GM12878 (cell line): ENCODE measurements around the gene HEBP1. TPM values are rescaled to one million over a fixed set of nuclear protein-coding genes. Genes with fewer than 3 reads are reported as not detected.

ENCODE experiments used
- ATAC-seq: fragments of 200-7000 bp; cut with Tn5 transposase; 3 replicates; pipeline ENCODE4 v1.9.1; 2020; ENCODE audit warnings: mild to moderate bottlenecking, moderate library complexity
- BruUV-seq: library from RNA; stranded (reverse); fragments of 400-500 nt; replicated peaks from 2 replicates; lab custom pipeline; 2021; lab: Mats Ljungman, UMichigan
- CTCF ChIA-PET: fragments of 300-600 bp; sonication (Branson Sonifier 250); formaldehyde crosslinking; extraction: SDS; loops from one replicate; lab custom pipeline; 2021; ENCODE audit warnings: inconsistent platforms; lab: Yijun Ruan, JAX
- POLR2A ChIA-PET: fragments of 350-600 bp; formaldehyde crosslinking; extraction: SDS; loops from one replicate; lab custom pipeline; 2021; ENCODE audit warnings: inconsistent platforms; lab: Charles Lee
- RAD21 ChIA-PET: fragments of 300-600 bp; sonication (Branson Sonifier 250); formaldehyde crosslinking; loops from one replicate; lab custom pipeline; 2023; ENCODE audit warnings: antibody characterized with exemption; ENCODE audit not compliant: unreplicated experiment; lab: Charles Lee
- SMC1A ChIA-PET: fragments of 300-600 bp; sonication (Branson Sonifier 250); formaldehyde crosslinking; loops from one replicate; lab custom pipeline; 2023; ENCODE audit not compliant: unreplicated experiment, uncharacterized antibody; lab: Charles Lee
- DNase-seq: peaks from one replicate; pipeline ENCODE4 v3.0.0-alpha.2; 2011; ENCODE audit warnings: low read depth, low spot score
- FAIRE-seq: peaks from 3 replicates; lab custom pipeline; 2011; peaks lifted over from hg19 to GRCh38; lab: Jason Lieb, UNC
- H2AFZ ChIP-seq: 2 replicates; pipeline ENCODE4 v1.6.0; 2011; ENCODE audit warnings: low read depth, low read length, control low read depth; ENCODE audit not compliant: control insufficient read depth
- H3K27ac ChIP-seq: 2 replicates; pipeline ENCODE4 v1.5.1; 2011; ENCODE audit warnings: control low read depth; ENCODE audit not compliant: control insufficient read depth, insufficient read depth
- H3K27me3 ChIP-seq, 2 experiments: replicated peaks in 1 of 2; 2 replicates each; pipeline versions ENCODE4 v1.6.0 to v1.6.1; 2011; ENCODE audit warnings: low read length in 1 of 2; ENCODE audit not compliant: control insufficient read depth in 2 of 2, insufficient read depth in 2 of 2
- H3K36me3 ChIP-seq, 2 experiments: 2 replicates each; pipeline ENCODE4 v1.5.1; 2011; ENCODE audit warnings: low read length in 1 of 2; ENCODE audit not compliant: control insufficient read depth in 2 of 2, insufficient read depth in 2 of 2
- H3K4me1 ChIP-seq: 2 replicates; pipeline ENCODE4 v1.6.1; 2011; ENCODE audit warnings: mild to moderate bottlenecking, low read length, moderate library complexity, mixed read lengths; ENCODE audit not compliant: control insufficient read depth, insufficient read depth
- H3K4me2 ChIP-seq: 2 replicates; pipeline ENCODE4 v1.6.0; 2011; ENCODE audit warnings: control low read depth; ENCODE audit not compliant: control insufficient read depth, insufficient read depth
- H3K4me3 ChIP-seq: fragments of 200-600 bp; sonication (generic); 2 replicates; pipeline ENCODE4 v1.5.1; 2016
- H3K79me2 ChIP-seq: 2 replicates; pipeline ENCODE4 v1.6.0; 2011; ENCODE audit warnings: low read length; ENCODE audit not compliant: control insufficient read depth, insufficient read depth
- H3K9ac ChIP-seq: 2 replicates; pipeline ENCODE4 v1.8.0; 2011; ENCODE audit warnings: low read length, control low read depth, mixed read lengths; ENCODE audit not compliant: control insufficient read depth, insufficient read depth
- H3K9me3 ChIP-seq: replicated peaks from 3 replicates; pipeline ENCODE4 v1.5.1; 2011; ENCODE audit warnings: mild to moderate bottlenecking, low read length; ENCODE audit not compliant: control insufficient read depth, insufficient read depth
- H4K20me1 ChIP-seq: 2 replicates; pipeline ENCODE4 v1.6.0; 2011; ENCODE audit not compliant: control insufficient read depth, insufficient read depth
- BRCA1 ChIP-seq: IDR thresholded peaks from 2 replicates; pipeline ENCODE4 v1.6.1; 2011; ENCODE audit warnings: low read depth, low read length, improper control_type of control experiment
- MXI1 ChIP-seq: fragments of 150-350 bp; IDR thresholded peaks from 2 replicates; pipeline ENCODE4 v1.6.1; 2011; ENCODE audit warnings: low read depth, mild to moderate bottlenecking, inconsistent platforms, low read length, improper control_type of control experiment
- MYC ChIP-seq: IDR thresholded peaks from 2 replicates; pipeline ENCODE4 v1.6.1; 2011; ENCODE audit warnings: mild to moderate bottlenecking, low read length, moderate library complexity, inconsistent platforms; ENCODE audit not compliant: insufficient read depth, insufficient replicate concordance, insufficient read length, severe bottlenecking
- NFIC ChIP-seq: IDR thresholded peaks from 2 replicates; pipeline ENCODE4 v1.6.1; 2012; ENCODE audit warnings: low read depth, mild to moderate bottlenecking, inconsistent platforms, low read length, moderate library complexity
- WRNIP1 ChIP-seq: IDR thresholded peaks from 2 replicates; pipeline ENCODE4 v1.6.1; 2011; ENCODE audit warnings: low read depth, low read length, improper control_type of control experiment, borderline replicate concordance
- WGBS: methylation state at CpG from one replicate; pipeline ENCODE4 v1.1.6; 2016; ENCODE audit warnings: low lambda C conversion rate; ENCODE audit not compliant: insufficient replicate concordance, insufficient coverage; ENCODE audit errors: missing lambda C conversion rate; 5-methylcytosine and 5-hydroxymethylcytosine counted together
- in situ Hi-C: fragments of 300-500 bp; cut with MboI; formaldehyde crosslinking; loops from 9 replicates; pipeline ENCODE4 v1.14.3; 2018; ENCODE audit warnings: mixed read lengths
- intact Hi-C: fragments of 100-400 bp; cut with micrococcal nuclease; formaldehyde crosslinking; loops from one replicate; pipeline ENCODE4 v1.14.2; 2022; ENCODE audit not compliant: unreplicated experiment
- polyA plus RNA-seq, 11 experiments: library from polyadenylated mRNA; depleted of rRNA in 4 of 11; unstranded in 6 of 11; stranded (reverse) in 5 of 11; fragments of >200 nt; fragmentation: Nextera tagmentation in 4 of 11; fragmentation: Illumina TruSeq in 1 of 11; extraction: Ambion mirVana in 4 of 11; extraction: Trizol in 1 of 11; gene quantifications; 1 replicate in 1 of 11; 2 replicates in 10 of 11; pipeline versions ENCODE4 v1.2.1 to v1.2.3, GENCODE V29; 2011 to 2016; ENCODE audit warnings: inconsistent platforms in 2 of 11, missing spikeins in 2 of 11, low read depth in 1 of 11
- total RNA-seq, 4 experiments: library from RNA; depleted of rRNA in 3 of 4; stranded (reverse); fragments of >200 nt in 3 of 4; fragmentation: Illumina TruSeq in 1 of 4; extraction: Trizol in 1 of 4; gene quantifications; 2 replicates each; pipeline versions ENCODE4 v1.2.1 to v1.2.3, GENCODE V29; 2013 to 2021
- TF ChIP-seq, protein P1 (sequence below): IDR thresholded peaks from 2 replicates; pipeline ENCODE4 v1.6.1; 2012; ENCODE audit warnings: low read depth, low read length, improper control_type of control experiment
- TF ChIP-seq, protein P2 (sequence below): fragments of 450-650 bp; IDR thresholded peaks from 2 replicates; pipeline ENCODE4 v1.6.1; 2017; ENCODE audit warnings: mild to moderate bottlenecking
- TF ChIP-seq, protein P3 (sequence below): IDR thresholded peaks from 2 replicates; pipeline ENCODE4 v1.6.1; 2011; ENCODE audit warnings: borderline replicate concordance, low read depth, mild to moderate bottlenecking, moderate library complexity, low read length; ENCODE audit not compliant: insufficient read depth, poor library complexity, severe bottlenecking
- TF ChIP-seq, protein P4 (sequence below): IDR thresholded peaks from 2 replicates; pipeline ENCODE4 v1.6.1; 2011; ENCODE audit warnings: low read depth, mild to moderate bottlenecking, low read length, moderate library complexity, borderline replicate concordance; ENCODE audit errors: extremely low read depth

The HEBP1 gene
- total and polyA plus RNA-seq, 10 of the 15 experiments (the other 5 are each of a cell fraction or from before 2014, with no cell fraction given): 0.07 to 0.32 (median 0.18) TPM; not detected in 5

DNA sequence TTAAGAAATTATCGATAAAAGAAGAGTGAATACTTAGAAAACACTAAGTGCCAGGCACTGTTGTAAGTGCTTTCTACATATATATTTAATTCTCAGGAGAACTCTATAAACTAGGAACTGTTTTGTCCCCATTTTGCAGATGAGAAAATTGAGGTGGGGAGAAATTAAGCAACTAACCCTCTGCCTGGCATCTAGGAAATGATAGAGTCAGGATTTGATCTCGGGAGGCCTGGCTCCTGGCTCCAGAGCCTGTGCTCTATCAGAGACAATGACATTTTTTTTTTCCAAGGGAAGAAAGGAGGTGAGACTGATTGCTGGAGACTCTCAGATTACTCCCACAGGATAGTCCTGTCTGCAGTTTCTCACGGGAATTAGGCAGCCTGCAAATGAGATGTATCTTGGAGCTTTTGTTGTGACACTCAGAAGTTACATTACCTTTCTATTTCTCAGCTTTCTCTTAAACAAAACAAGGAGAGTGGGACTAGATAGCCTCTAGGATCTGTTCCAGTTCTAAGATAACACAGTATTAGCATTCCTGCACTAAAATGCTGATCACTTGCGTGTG lies 42.7 kb upstream of the HEBP1 start (continued):
- no peak for TF ChIP-seq MYC

DNA sequence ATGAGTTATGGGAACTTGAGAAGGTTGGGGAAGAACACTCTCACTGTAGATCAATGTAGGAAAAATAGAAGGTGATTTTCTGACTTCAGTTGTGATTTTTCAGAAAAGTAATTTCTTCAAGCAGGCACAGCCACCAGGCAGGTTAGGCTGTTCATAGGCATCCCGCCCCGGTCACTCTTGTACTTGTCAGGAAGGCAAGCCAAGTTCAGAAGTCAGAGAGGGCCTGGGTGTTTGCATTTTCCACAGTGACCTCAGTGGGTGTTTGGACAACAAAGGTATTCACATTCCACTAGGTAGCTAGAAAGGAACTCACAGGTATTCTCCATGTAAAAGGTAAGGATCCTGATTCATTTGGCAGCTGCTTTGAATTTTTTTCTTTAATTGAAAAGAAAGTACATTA lies 41.2 kb upstream of the HEBP1 start:
- RAD21 ChIA-PET: no interaction called here

DNA sequence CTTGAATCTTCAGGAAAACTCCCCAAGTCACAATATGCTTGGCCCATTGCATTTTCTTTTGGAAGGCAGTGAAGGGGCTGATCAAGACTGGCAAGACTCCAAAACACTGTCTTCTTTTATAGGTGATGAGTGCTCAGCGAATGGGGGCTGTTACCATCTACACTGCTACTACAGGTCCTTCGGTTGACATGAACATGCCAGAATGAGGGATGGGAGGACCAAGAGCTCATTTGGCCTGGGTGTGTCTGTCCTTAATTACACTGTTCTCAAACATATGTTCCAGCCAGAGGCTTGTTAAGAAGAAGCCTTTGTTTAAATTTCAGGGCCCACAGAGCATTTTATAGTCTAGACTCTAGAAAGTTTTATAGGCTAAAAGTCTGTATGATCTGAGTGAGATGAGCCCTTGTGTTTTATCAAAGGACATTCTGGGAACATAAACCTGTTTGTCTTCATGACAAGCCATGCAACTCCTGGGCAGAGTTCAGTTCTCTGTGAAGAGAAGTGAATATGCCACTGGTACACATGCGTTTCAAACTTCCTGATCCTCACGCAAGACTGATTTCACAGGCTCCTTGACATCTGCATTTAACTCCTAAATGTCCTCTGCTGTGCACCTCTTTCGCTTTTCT lies 39.4 kb upstream of the HEBP1 start:
- POLR2A ChIA-PET: no interaction called here
- BruUV-seq: no TSS peak
- no peak for ATAC-seq
- TF ChIP-seq, protein P1, sequence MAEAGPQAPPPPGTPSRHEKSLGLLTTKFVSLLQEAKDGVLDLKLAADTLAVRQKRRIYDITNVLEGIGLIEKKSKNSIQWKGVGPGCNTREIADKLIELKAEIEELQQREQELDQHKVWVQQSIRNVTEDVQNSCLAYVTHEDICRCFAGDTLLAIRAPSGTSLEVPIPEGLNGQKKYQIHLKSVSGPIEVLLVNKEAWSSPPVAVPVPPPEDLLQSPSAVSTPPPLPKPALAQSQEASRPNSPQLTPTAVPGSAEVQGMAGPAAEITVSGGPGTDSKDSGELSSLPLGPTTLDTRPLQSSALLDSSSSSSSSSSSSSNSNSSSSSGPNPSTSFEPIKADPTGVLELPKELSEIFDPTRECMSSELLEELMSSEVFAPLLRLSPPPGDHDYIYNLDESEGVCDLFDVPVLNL: no peak
- TF ChIP-seq, protein P2, sequence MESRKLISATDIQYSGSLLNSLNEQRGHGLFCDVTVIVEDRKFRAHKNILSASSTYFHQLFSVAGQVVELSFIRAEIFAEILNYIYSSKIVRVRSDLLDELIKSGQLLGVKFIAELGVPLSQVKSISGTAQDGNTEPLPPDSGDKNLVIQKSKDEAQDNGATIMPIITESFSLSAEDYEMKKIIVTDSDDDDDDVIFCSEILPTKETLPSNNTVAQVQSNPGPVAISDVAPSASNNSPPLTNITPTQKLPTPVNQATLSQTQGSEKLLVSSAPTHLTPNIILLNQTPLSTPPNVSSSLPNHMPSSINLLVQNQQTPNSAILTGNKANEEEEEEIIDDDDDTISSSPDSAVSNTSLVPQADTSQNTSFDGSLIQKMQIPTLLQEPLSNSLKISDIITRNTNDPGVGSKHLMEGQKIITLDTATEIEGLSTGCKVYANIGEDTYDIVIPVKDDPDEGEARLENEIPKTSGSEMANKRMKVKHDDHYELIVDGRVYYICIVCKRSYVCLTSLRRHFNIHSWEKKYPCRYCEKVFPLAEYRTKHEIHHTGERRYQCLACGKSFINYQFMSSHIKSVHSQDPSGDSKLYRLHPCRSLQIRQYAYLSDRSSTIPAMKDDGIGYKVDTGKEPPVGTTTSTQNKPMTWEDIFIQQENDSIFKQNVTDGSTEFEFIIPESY: no peak
- no peak for TF ChIP-seq NFIC
- TF ChIP-seq, protein P3, sequence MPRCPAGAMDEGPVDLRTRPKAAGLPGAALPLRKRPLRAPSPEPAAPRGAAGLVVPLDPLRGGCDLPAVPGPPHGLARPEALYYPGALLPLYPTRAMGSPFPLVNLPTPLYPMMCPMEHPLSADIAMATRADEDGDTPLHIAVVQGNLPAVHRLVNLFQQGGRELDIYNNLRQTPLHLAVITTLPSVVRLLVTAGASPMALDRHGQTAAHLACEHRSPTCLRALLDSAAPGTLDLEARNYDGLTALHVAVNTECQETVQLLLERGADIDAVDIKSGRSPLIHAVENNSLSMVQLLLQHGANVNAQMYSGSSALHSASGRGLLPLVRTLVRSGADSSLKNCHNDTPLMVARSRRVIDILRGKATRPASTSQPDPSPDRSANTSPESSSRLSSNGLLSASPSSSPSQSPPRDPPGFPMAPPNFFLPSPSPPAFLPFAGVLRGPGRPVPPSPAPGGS: no peak
- no peak for TF ChIP-seq BRCA1

More for the DNA sequence above, 41.2 kb upstream of the HEBP1 start:
- intact Hi-C loops: no loop called here
- Histone ChIP-seq H3K79me2 (no peaks in the 10 kb centered on the region), H3K36me3 (no peaks in the 10 kb centered on the region), H4K20me1 (no peaks in the 10 kb centered on the region), H3K27ac (no peak overlapping the region), H3K9me3 (no peaks in the 10 kb centered on the region), H3K4me3 (no peak overlapping the region), H2AFZ (no peak overlapping the region), H3K9ac (no peak overlapping the region), H3K27me3 (peaks cover 0 to 8% of the 10 kb centered on the region in 2 experiments; a peak in 2 of 4 replicates), H3K4me1 (no peaks in the 10 kb centered on the region), H3K4me2 (no peak overlapping the region)
- no TSS peak for BruUV-seq
- ChIA-PET POLR2A (no interaction called here), CTCF (no interaction called here), SMC1A (no interaction called here)
- no peak for FAIRE-seq
- 83% methylated on average over 2 of the region's 2 CpGs for WGBS
- TF ChIP-seq MXI1: no peak
- TF ChIP-seq, protein P4, sequence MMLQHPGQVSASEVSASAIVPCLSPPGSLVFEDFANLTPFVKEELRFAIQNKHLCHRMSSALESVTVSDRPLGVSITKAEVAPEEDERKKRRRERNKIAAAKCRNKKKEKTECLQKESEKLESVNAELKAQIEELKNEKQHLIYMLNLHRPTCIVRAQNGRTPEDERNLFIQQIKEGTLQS: no peak
- TF ChIP-seq WRNIP1: no peak
- no peak for ATAC-seq
- no peak for DNase-seq
- in situ Hi-C loops: no loop called here

More for the DNA sequence above, 39.4 kb upstream of the HEBP1 start:
- Histone ChIP-seq H3K27ac (no peak overlapping the region), H3K27me3 (peaks cover 0 to 5% of the 10 kb centered on the region in 2 experiments; a peak in 1 of 4 replicates), H3K4me3 (no peak overlapping the region), H3K4me2 (no peak overlapping the region), H4K20me1 (no peaks in the 10 kb centered on the region), H3K9ac (no peak overlapping the region), H3K36me3 (no peaks in the 10 kb centered on the region), H3K79me2 (no peaks in the 10 kb centered on the region), H3K9me3 (no peaks in the 10 kb centered on the region), H2AFZ (no peak overlapping the region), H3K4me1 (no peaks in the 10 kb centered on the region)
- intact Hi-C loops: no loop called here
- no peak for FAIRE-seq
- 45% methylated on average over 5 of the region's 5 CpGs for WGBS
- in situ Hi-C loops: no loop called here
- RAD21 ChIA-PET: no interaction called here
- DNase-seq: no peak
- SMC1A ChIA-PET: no interaction called here
- CTCF ChIA-PET: no interaction called here
